Mucosa of descending colon (tissue), 3 donors: ENCODE data around the gene SZRD1. TPM values are rescaled to one million over a fixed set of nuclear protein-coding genes. Genes with fewer than 3 reads are reported as not detected.

ENCODE experiments used
- ATAC-seq: fragments of 200-7000 bp; cut with Tn5 transposase; one replicate; pipeline ENCODE4 v1.9.1; 2020; ENCODE audit warnings: mild to moderate bottlenecking, moderate library complexity
- DNase-seq, 3 donors: peaks; one replicate each; pipeline ENCODE4 v3.0.0-alpha.2; 2020
- H3K36me3 ChIP-seq: fragments of 200-600 bp; one replicate; pipeline ENCODE4 v1.8.0; 2021; ENCODE audit warnings: low read depth, mild to moderate bottlenecking
- H3K4me1 ChIP-seq: fragments of 200-600 bp; one replicate; pipeline ENCODE4 v1.8.0; 2021; ENCODE audit warnings: low read depth, mild to moderate bottlenecking
- H3K4me3 ChIP-seq: fragments of 200-600 bp; one replicate; pipeline ENCODE4 v1.8.0; 2021; ENCODE audit warnings: mild to moderate bottlenecking
- H3K9me3 ChIP-seq: fragments of 200-600 bp; one replicate; pipeline ENCODE4 v1.8.0; 2021; ENCODE audit warnings: mild to moderate bottlenecking
- intact Hi-C, 2 donors: fragments of 100-400 bp; cut with DNase I in 1 of 2; cut with micrococcal nuclease in 1 of 2; formaldehyde crosslinking; loops; one replicate each; pipeline versions ENCODE4 v1.11.0 to v1.11.1; 2022; cut with DNase I, micrococcal nuclease
- total RNA-seq, 3 donors: library from RNA; stranded (reverse); fragmentation: NEBNext Ultra II Directional in 2 of 3; extraction: Animal tissue kit (Norgen Biotek cat#: 25700) in 2 of 3; gene quantifications; one replicate each; pipeline versions ENCODE4 v1.2.1 to v1.2.4, GENCODE V29; 2021 to 2023
- TF ChIP-seq, protein P1 (sequence below): fragments of 200-600 bp; IDR thresholded peaks from one replicate; pipeline ENCODE4 v1.8.0; 2022; ENCODE audit warnings: antibody characterized with exemption, mild to moderate bottlenecking
- donor health status: DM: no; HTN: no; CAD: no; lungs with moderate emphysema.
- donor health status: DM: no; HTN: no; CAD: no.
- donor health status: DM: no; HTN: yes; CAD: no.

Gene SZRD1
- total RNA-seq, 3 donors from 2014 or later = 105 to 120 (median 112) TPM

DNA sequence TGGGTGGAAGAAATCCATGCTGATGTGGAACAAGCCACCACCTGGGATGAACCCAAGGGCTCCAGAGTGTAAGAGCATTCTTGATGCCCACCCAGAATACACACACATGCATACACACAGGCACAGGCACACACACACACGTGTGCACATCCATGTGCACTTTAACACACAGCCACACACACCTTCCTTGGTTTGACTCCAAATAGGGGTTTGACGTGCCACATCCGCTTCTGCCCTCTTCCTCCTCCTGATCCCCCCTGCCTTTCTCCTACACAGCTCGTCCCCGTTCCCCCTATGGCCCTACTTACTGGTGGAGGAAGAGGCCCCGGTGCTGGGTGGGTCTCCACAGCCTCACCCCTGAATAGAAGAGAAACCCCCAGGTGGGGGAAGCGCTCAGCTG lies 54.2 kb downstream of the SZRD1 start:
- ATAC-seq = peak; percentile 48
- Histone ChIP-seq H3K36me3 (no peaks in the 10 kb centered on the region), H3K4me3 (no peak overlapping the region), H3K4me1 (no peaks in the 10 kb centered on the region), H3K9me3 (no peaks in the 10 kb centered on the region)
- TF ChIP-seq, protein P1, sequence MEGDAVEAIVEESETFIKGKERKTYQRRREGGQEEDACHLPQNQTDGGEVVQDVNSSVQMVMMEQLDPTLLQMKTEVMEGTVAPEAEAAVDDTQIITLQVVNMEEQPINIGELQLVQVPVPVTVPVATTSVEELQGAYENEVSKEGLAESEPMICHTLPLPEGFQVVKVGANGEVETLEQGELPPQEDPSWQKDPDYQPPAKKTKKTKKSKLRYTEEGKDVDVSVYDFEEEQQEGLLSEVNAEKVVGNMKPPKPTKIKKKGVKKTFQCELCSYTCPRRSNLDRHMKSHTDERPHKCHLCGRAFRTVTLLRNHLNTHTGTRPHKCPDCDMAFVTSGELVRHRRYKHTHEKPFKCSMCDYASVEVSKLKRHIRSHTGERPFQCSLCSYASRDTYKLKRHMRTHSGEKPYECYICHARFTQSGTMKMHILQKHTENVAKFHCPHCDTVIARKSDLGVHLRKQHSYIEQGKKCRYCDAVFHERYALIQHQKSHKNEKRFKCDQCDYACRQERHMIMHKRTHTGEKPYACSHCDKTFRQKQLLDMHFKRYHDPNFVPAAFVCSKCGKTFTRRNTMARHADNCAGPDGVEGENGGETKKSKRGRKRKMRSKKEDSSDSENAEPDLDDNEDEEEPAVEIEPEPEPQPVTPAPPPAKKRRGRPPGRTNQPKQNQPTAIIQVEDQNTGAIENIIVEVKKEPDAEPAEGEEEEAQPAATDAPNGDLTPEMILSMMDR = no peak
- intact Hi-C loops = no loop called here
- no peak for DNase-seq

DNA sequence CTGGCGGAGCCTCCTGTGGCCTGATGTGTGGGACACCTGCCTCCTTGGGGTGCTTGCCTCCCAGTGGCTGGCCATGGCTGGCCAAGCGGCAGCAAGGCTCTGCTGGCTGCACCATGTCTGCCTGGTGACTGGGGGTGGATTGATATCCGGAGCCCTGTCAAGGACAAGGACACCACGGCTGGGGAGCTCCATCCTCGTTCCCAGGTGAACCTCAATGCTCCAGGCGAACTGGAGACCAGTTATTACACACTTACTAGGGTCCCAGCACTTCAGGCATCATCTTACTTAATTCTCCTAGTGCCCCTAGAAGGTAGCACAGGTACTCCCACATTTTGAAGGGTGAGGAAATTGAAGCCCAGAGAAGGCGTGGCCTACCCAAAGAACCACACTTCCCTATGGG lies 55.0 kb downstream of the SZRD1 start:
- H3K9me3 ChIP-seq = no peaks in the 10 kb centered on the region
- ATAC-seq (no peak), DNase-seq (no peak)
- no peaks in the 10 kb centered on the region for H3K36me3 ChIP-seq
- intact Hi-C loops = no loop called here
- H3K4me3 ChIP-seq = no peak overlapping the region
- H3K4me1 ChIP-seq = no peaks in the 10 kb centered on the region
- TF ChIP-seq, protein P1 = no peak

DNA sequence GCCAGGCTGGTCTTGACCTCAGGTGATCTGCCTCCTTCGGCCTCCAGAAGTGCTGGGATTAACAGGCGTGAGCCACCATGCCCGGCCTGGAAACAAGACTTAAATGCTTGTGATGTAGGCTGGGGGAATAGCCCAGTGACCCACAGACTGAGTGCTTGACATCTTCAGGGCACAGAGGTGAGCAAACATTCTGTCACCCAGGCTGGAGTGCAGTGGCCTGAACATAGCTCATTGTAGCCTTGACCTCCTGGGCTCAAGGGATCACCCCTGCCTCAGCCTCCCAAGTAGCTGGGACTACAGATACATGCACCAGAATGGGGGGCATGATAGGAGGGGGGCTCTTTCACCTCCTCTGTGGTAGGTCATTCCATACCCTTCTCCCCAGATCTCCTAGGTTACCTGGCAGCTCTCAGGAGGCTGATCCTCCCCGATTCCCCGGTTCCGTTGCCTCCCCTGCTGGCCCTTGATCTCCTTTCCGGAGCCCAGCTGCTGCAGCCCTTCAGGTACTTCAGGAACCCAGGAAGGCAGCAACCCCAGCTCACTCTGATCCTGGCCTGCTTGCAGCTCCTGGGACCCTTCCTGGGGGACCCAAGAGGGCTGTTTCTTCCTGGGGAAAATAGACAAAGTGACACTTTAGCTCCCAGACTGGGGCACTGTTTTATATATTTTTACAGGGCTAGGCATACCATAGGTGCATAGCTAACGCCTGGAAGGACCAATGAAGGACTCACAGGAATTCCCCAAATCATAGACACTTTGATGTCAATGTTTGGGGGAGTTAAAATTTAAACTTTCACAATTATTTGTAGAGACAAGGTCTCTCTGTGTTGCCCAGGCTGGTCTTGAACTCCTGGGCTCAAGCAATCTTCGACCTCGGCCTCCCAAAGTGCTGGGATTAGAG lies 58.3 kb downstream of the SZRD1 start:
- ATAC-seq = no peak
- Histone ChIP-seq H3K9me3 (no peaks in the 10 kb centered on the region), H3K4me1 (no peaks in the 10 kb centered on the region), H3K4me3 (no peak overlapping the region), H3K36me3 (no peaks in the 10 kb centered on the region)
- intact Hi-C loops = no loop called here
- no peak for DNase-seq
- TF ChIP-seq, protein P1 = no peak

DNA sequence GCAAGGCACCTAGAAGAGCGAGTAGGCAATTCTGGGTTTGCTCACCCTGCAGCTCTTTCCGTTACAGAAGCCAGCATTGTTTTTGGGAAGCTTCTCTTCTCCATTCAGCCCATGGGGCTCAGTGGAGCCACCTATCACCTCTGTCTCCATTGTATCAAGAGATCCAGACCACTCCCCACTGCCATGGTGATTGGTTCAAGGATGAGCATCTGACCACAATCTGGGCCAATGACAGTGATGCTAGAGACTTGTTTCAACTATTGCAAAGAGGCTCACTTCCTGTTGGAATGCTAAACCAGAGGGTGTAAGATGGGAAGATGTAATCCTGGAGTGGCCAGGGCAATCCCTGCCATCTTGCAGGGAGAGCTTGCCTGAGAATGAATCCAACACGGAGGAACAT lies 63.6 kb downstream of the SZRD1 start:
- TF ChIP-seq, protein P1 = no peak
- H3K4me1 ChIP-seq = no peaks in the 10 kb centered on the region
- intact Hi-C loops = no loop called here
- H3K36me3 ChIP-seq = no peaks in the 10 kb centered on the region
- no peaks in the 10 kb centered on the region for H3K9me3 ChIP-seq
- no peak for ATAC-seq
- no peak for DNase-seq
- H3K4me3 ChIP-seq = no peak overlapping the region

GRCh38 chr1:16433030-16433429 lies 66.0 kb downstream of the SZRD1 start:
- DNase-seq (no peak), ATAC-seq (no peak)
- intact Hi-C loops = no loop called here
- no peaks in the 10 kb centered on the region for H3K36me3 ChIP-seq
- H3K4me3 ChIP-seq = no peak overlapping the region
- H3K4me1 ChIP-seq = no peaks in the 10 kb centered on the region
- no peaks in the 10 kb centered on the region for H3K9me3 ChIP-seq
- TF ChIP-seq, protein P1 = no peak
